RWPE1 (cell line): ENCODE measurements around the gene ERCC5.
A peak's percentile ranks its signal among the peaks of the same experiment; 100 is the strongest.

ENCODE experiments used
- CTCF ChIA-PET: fragments of 350-600 bp; sonication (Branson Sonifier 250); formaldehyde crosslinking; extraction: SDS; loops from one replicate; lab custom pipeline; 2021; lab: Yijun Ruan, JAX
- POLR2A ChIA-PET: fragments of 400-600 bp; formaldehyde crosslinking; extraction: SDS; loops from one replicate; lab custom pipeline; 2020; ENCODE audit warnings: antibody characterized with exemption; ENCODE audit not compliant: low non-redundant PET; lab: Yijun Ruan, JAX
- DNase-seq: peaks from one replicate; pipeline ENCODE4 v3.0.0; 2012; ENCODE audit warnings: low spot score
- H3K27ac ChIP-seq: fragments of 450-650 bp; 2 replicates; pipeline ENCODE4 v1.5.1; 2017
- TF ChIP-seq, protein P1 (sequence below): fragments of 450-650 bp; conservative IDR thresholded peaks from 2 replicates; pipeline ENCODE4 v1.5.1; 2017; ENCODE audit warnings: low read depth, mild to moderate bottlenecking

ERCC5 gene

DNA sequence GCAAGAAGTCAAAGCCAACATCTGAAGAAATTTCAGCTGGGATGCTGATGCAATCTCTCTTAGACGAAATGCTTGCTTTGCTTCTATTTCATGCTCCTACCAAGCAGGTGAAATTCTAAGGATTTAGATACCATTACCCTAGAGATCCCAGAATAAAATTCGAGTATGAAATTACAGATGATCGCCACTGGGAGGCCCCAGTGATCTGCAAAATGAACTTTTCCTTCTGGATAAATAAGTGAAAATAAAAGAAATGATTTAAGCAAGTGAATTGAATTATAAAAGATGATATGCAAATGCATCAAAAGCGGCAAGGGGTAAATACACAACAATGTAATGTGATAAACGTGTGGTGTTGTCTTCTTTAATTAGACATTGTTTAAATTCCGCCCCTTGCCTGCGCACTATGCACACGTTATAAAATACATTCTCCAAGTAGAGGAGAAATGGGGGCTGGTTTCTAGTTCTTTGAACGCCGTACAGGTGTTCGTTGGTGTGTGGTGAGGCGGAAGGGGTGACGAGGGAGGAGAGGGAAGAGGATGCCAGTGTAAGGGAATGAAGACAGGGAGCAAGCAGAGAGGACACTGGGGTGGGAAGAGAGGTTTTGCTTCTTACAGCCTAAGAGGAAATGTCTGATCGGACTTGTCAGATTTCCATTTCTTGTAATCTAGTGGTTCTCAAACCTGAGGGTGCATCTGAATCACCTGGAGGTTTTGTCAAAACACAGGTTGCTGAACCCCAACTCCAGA is 58.0 kb downstream of the ERCC5 start:
- TF ChIP-seq, protein P1, sequence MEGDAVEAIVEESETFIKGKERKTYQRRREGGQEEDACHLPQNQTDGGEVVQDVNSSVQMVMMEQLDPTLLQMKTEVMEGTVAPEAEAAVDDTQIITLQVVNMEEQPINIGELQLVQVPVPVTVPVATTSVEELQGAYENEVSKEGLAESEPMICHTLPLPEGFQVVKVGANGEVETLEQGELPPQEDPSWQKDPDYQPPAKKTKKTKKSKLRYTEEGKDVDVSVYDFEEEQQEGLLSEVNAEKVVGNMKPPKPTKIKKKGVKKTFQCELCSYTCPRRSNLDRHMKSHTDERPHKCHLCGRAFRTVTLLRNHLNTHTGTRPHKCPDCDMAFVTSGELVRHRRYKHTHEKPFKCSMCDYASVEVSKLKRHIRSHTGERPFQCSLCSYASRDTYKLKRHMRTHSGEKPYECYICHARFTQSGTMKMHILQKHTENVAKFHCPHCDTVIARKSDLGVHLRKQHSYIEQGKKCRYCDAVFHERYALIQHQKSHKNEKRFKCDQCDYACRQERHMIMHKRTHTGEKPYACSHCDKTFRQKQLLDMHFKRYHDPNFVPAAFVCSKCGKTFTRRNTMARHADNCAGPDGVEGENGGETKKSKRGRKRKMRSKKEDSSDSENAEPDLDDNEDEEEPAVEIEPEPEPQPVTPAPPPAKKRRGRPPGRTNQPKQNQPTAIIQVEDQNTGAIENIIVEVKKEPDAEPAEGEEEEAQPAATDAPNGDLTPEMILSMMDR, result peak; percentile 50
- POLR2A ChIA-PET, result no interaction called here
- CTCF ChIA-PET, result interaction anchor here (0.6 to 1.0 kb wide), 4 partner anchors 12 to 1106 kb away, joined by 3 to 5 read pairs (median 4); no protein-coding TSS in a partner anchor
- H3K27ac ChIP-seq, result no peak overlapping the region
- peak; percentile 33 for DNase-seq

DNA sequence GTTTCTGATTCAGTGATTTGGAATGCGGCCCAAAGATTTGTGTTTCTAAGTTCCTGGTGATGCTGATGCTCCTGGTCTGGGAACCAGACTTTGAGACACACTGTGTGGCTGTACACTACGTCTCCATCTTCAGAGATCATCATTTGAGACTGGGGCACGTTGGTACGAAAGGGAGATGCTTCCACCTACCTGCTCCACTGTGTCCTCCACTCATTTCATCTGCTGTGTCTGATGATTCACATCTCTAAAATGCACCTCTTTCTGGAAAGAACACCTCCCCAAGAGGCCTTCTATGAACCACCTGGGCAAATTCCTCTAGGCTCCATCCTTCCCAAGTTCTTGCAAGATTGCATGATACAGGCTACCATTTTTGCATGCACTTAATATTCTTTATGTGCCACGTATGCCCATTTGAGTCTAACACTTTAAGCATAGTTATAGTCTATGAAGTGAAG is 58.6 kb downstream of the ERCC5 start:
- no peak overlapping the region for H3K27ac ChIP-seq
- ChIA-PET POLR2A (interaction anchor here (0.7 kb wide), 1 partner anchor 188 kb away, joined by 6 read pairs; no protein-coding TSS in a partner anchor), CTCF (interaction anchor here (0.9 to 1.0 kb wide), 2 partner anchors 12 to 34 kb away, joined by 5 to 10 read pairs; no protein-coding TSS in a partner anchor)
- peak; percentile 50 for DNase-seq
- TF ChIP-seq, protein P1, result no peak

DNA sequence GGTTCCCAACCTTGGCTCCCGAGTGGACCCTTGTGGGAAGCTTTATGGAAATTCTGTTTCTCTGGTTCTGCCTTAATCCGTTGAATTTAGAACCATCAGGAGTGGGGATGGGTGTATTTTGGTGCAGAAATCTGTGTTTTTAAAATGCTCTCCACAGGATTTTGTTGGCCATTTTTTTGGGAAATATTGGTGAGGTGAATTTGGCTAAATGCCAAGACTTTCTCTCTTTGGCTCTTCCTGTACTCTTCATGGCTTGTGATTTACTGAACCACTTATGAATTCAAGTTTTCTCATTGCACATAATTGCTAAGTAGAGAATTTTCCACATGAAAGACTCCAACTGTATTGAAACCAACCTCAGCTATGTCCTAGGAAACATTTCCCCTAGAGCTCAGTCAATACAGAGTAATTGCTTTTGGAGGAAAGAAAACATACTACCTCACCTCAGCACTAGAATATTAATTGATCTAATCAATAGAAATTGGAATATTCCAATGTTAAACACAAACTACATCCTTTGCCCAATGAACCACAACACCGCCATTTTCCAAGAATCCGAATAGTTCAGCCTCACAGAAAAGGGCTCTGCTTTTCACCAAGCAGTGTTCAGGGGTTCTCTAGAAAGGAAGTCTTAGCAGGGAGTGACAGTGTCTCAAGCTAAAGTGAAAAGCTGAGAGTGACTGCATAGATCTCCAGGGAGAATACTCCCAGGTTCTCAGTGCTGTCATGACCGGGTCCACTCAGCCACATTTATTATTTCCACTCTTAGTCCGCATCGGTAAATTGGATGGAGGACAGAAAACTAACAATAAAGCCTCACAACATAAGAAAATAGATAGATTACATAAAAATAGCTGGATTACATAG is 60.3 kb downstream of the ERCC5 start:
- TF ChIP-seq, protein P1, result no peak
- CTCF ChIA-PET, result interaction anchor here (0.6 kb wide), 1 partner anchor 266 kb away, joined by 3 read pairs; no protein-coding TSS in a partner anchor
- DNase-seq, result no peak
- H3K27ac ChIP-seq, result no peak overlapping the region
- POLR2A ChIA-PET, result no interaction called here

DNA sequence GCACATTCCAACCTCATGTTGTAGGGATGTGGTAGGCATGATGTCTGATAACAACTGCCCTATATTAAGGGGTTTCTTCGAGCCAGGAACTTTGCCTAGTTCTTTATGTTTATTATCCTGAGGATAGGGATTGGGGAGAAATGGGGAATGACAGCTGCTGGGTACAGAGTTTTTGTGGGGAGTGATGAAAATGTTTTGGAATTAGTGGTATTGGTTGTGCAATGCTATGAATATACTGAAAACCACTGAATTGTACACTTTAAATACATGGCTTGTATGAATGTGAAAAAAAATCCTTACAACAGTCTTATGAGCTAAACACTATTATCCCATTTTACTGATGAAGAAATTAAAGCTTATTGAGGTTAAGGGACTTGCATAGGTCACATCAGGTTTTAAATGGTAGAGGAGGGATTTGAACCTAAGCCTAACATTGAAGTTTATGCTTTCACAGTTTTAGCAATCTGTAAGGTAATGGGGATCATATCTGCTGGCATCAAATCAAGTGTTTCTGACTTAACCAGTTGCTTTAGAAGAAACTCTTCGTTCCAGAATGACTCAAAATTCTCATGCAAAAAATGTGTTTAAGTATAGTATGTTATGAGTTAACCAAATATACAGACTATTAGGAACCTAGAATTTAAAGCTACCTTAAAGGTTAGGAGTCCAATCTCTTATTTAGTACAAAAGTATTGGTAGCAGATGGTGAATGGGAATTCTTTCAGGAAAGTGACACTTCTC is 61.4 kb downstream of the ERCC5 start:
- DNase-seq, result no peak
- TF ChIP-seq, protein P1, result no peak
- CTCF ChIA-PET, result no interaction called here
- no peak overlapping the region for H3K27ac ChIP-seq
- POLR2A ChIA-PET, result no interaction called here

DNA sequence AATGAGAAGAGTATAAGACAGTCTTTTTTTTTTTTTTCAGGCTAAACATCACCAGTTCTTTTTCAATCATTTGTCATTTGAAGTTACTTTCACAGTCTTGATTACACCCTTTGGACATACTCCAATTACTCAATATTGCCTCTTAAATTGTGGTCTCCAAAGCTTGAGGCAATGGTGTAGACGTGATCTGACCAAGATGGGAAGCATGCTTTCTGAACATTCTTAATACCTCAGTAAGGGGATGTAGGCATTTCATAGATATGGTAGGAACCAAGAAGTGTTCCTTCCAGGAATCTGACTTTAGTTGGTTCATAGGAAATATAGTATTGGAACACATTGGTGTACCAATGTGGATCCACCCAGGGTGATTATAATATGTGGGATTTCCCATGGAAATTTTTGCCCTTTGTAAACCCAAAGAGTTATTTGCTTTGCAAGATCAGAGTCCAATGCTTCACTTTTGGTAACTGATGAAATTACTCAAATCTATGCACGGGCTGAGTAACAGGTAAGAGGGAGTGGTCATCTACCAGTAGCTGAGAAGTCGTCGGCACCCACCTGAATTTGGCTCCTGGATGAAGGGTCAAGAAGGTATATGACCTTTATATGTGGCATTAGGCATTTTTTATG is 62.2 kb downstream of the ERCC5 start:
- TF ChIP-seq, protein P1, result no peak
- ChIA-PET CTCF (interaction anchor here (0.7 kb wide), 1 partner anchor 461 kb away, joined by 3 read pairs; no protein-coding TSS in a partner anchor), POLR2A (no interaction called here)

More for the DNA sequence above, 62.2 kb downstream of the ERCC5 start:
- H3K27ac ChIP-seq, result no peak overlapping the region
- DNase-seq, result no peak
